CD4-positive, alpha-beta T cell treated with Interleukin-2 at 100 ng/mL for 4 hours (primary cell): ENCODE data around the gene EIF2D.

ENCODE experiments used
- DNase-seq: peaks from one replicate; pipeline ENCODE4 v3.0.0-alpha.2; 2020; ENCODE audit warnings: low spot score

The EIF2D gene

DNA sequence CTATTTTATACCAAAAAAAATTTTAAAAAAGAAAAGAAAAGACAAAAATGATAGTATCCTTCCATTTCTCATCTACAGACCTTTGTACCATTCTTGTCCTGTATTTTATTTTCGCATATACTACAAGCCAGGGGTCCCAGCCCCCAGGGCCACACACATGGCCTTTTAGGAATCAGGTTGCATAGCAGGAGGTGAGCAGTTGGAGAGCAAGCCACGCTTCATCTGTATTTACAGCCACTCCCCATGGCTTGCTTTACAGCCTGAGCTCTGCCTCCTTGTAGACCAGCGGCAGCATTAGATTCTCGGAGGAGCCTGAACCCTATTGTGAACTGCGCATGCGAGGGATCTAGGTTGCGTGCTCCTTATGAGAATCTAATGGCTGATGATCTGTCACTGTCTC is 65.2 kb downstream of the EIF2D start:
- no peak for DNase-seq

DNA sequence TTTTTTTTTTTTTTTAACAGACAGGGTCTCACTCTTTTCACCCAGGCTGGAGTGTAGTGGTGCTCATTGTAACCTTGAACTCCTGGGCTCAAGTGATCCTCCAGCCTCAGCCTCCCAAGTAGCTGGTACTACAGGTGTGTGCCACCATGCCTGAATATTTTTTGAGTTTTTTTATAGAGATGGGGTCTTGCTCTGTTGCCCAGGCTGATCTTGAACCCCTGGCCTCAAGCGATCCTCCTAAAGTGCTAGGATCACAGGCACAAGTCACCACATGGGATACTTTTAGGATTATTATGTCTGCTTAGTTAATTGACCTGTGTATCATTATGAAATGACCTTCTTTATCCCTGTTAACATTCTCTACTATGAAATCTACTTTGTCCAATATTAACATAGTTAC is 66.9 kb downstream of the EIF2D start:
- no peak for DNase-seq

DNA sequence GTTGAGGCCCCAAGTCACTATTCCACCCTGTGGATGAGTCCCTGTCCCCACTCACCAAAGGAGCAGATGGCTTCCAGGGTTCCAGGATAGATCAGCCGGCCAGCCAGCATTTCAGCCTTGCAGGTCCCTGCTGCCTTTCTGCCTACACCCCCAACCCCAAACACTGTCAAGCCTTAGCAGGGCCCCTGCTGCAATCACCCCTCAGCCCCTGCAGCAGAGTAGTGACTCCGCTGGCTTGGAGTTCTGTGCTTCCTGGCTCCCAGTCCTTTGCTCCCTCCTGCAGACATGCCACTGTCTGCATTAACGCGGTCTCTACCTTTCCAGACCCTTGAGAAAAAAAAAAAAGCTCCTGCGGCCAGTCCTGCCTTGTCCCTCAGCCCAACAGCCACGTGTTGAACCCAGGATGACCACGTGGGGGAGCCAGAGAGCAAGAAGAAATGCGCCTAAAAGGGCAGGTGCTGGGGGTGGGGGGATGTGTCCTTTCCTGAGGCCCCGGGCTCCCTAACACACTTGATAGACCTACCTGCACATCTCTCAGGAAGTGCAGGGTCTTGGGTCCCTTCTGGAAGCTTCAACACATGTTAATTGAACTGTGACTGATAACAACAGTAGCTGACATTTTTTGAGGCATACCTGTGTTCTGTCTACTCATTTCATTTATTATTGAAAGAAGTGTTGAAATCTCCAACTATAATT is 67.6 kb downstream of the EIF2D start:
- DNase-seq: peak; percentile 85
